Measurements from ENCODE around the gene TULP4.
A peak's percentile ranks its signal among the peaks of the same experiment; 100 is the strongest.
"Not testable (repeated sequence)": the region's sequence is repeated elsewhere in the genome, so short reads cannot be mapped to it uniquely, and the experiment has no call there.

Gene TULP4

DNA sequence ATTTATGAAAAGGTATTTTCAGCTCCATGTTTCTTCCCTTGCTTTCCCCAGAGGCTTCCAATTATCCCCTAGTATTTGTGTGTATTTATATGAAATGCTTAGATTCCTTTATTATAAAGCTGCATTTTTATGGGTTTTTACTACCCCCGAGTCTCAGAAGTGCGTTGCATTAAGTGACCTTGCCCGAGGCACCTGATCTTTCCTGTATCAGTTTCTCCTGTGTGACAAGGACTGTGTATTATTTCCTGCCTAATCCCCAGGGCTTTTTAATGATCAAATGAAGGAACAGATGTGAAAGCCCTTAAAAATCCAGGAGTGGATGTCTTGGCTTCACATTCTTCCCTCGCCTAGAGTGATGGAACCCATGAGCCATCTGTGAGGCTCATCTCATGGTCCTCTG lies 118.8 kb downstream of the TULP4 start:
- DNase-seq: no peak

DNA sequence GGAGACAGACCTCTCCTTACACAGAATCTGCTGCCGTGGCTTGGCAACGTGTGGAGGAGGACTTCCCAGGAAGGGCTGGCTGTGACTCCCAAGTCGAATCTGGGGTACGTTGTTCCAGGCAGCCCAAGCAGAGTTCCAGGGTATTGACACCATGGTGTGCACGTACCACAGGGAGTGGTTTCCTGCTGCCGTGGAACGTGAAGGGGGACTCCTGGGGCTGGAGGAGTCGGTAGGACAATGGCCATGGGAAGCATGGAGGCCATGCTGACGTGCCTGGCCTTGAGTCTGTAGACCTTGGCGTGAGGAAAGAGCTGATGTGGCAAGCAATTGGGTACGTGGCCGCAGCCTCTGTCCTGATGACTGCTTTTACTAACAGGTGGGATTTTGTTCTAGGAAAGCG lies 119.3 kb downstream of the TULP4 start:
- DNase-seq: no peak

DNA sequence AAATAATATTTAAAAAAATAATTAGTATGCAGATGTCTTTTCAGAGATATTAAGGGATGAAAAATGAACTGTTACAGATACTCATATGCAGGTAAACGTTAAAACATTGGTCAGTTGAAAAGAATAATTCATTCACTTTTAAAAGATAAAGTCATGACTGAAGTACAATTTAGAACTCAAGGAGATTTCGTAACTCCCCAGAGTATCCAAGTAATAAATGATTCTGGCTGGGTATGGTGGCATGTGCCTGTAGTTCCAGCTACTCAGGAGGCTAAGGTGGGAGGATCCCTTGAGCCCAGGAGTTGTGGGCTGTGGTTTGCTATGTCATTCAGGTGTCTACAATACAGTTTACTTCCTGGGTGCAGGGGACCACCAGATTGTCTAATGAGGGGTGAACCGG lies 125.3 kb downstream of the TULP4 start:
- no peak for DNase-seq

DNA sequence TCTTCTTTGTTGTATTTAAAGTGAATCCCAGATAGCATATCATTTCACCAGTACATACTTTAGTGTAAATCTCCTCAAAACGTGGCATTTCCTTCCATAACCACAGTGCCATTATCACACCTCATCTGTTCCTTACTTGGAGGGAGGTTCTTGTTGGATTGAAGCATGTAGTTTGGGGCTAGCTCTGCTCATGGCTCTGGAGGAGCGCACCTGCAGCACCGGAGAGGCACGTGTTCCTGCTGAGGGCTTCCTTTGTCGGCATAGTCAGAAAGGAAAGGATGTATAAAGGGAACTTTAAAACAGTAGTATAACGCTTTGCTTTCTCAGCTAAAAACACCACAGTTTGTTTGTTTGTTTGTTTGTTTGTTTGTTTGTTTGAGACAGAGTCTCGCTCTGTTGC lies 126.0 kb downstream of the TULP4 start:
- no peak for DNase-seq

DNA sequence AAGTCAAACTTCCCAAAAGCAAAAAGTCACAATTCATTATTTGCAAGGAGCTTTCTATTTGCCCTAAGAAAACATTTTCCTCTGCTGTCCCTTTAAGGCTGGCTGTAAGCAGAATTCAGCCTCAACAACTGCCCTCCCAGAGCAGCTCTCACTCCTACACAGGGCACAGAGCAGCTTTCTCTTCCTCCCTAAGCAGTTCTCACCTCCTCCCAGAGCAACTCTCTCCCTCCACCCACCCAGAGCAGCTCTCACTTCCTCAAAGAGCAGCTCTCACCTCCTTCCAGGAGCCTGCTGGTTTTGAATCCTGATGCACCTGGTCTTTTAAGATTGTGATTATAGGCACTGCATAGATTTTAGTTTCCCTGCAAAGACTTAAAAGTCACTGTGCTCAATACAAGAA lies 127.0 kb downstream of the TULP4 start:
- no peak for DNase-seq

DNA sequence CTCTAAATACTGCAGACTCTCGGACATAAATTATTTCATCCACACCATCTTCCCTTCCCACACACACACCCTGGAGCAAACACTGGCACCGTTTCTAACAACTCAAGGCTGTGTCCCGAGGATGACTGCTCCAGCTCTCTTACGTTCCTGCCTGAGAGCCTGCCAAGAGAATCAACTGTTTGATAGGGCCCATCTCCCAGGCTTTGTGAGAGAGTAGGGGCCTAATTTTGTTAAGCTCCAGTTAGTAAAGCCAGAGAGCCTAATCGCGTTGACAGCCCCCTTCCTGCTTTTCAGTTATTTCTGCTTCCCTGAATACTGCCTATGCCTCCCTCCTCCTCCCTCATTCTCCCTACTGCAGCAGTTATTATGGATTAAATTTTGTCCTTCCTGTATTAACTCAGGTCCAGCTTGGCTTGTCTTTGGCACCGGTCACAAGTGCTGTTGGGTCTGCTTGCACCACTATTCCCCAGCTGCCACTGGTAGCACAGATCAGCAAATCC lies 129.5 kb downstream of the TULP4 start:
- DNase-seq: no peak

DNA sequence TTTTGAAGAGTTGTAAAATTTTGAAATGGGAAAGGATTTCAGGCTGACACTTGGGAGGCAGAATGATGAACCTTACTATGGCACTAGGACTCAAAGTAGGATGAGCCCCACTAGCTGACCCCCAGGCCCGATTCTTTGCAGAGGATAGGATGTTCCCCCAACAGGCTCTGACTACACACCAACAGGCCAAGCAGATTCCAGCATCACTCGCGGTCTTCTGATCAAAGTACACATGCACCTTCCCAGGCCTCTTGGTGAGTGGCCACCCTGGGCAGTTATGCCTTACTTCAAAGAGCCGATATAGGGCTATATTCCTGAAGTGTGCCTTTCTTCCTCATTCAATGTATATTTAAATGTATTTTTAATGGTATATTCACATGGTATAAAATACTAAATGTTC lies 130.0 kb downstream of the TULP4 start:
- no peak for DNase-seq

DNA sequence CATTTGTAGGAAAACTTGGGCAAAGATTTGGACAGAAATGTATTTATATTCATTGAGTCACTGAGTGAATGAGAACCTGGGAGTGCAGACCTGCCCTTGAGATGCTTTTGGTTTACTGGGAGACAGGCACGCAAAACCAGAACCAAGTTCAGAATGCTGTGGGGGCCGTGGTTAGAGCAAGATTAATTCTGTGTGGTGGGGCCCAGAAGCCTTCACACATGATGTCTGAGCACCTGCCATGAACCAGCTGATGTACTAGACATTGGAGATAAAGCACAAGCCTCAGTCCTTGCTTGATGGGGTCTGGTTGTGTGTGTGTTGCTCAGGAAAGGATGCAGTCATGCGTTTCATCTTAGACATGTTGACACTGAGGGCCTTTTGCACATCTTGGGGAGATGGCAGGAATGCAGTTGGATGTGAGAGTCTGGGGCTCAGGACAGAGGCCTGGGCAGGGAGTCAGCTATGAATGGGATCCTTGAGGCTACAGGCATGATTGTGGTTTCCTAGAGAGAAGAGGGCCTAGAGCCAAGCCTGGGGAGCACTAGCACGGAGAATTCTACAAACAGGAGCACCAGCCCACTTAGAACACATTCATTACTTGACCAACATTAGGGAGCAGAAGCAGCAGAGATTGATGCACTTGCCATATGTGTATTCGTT lies 133.3 kb downstream of the TULP4 start:
- no peak for DNase-seq

DNA sequence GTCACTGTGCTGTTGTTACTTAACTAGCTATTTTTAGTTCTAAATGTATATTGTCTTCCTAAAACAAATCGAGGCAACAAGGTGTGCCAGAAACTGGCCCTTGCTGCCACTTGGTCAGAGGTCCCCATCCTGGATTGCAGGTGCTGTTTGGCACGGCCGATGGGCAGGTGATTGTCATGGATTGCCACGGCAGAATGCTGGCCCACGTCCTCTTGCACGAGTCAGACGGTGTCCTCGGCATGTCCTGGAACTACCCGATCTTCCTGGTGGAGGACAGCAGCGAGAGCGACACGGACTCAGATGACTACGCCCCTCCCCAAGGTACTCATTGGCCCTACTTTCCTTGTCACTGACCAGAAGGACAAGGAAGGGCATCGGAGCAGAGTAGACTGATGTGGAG lies 136.6 kb downstream of the TULP4 start:
- no peak for DNase-seq

DNA sequence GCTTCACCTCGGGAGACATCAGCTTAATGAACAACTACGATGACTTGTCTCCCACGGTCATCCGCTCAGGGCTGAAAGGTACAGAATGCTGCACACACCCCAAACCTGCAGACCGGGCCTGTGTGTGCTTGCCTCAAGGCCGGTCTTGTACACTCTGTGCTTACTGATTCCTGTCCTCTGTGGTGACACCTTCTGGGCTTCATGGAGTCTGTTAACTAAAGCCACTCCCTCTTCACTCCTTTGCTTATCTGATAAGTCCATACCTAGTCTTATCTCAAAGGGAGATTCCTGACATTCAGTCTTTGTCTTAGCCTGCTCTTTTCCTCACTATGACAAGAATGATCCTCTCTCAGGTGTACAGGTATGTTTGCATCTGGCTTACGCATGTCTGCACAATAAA lies 139.9 kb downstream of the TULP4 start:
- no peak for DNase-seq

DNA sequence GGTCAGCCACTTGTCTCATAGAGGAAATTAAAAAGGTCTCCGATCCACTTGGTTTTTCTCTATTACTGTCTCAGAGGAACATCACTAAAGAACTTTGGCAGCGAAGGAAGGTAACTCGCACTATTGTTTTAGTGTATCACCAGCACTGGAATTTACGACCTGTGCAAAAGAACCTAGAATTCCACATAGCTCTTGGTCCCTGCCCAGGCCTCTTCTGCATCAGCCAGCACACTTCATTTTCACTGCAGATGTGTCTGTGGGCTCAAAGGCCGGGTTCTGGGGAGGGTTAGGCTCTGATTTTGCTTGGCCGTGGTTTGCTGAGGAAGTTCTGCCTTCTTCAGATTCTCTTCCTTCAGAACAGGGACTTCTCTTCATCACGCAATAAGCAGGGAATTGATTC lies 144.9 kb downstream of the TULP4 start:
- DNase-seq: no peak

DNA sequence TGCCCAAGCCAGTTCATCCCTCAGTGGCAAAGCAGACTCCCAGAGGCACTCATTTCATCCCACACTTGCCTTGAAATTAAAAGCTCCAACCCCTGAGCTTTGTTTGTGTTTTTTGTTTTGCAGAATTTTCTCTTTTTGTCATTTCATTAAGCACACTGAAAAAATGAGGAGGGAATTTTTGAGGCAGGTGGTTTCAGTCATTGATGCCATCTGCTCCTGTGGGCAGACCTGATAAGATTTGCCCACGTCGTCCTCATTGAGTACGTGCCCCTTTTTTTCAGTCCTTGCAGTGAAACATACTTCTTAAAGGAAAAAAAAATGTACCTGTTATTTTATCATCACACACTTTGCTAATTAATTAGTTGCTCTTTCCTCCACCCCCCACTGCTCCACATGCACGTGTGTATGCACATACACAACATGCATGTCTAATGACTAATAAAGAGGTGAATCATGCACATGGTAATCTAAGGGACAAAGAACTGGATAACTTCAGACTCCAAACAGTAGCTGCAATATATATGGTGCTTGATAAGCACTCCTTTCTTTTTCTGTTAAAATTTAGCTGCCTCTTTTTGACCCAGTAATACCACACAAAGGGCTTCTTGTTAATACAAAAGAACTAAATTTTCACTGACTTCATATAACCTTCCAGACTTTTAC lies 145.5 kb downstream of the TULP4 start:
- no peak for DNase-seq

DNA sequence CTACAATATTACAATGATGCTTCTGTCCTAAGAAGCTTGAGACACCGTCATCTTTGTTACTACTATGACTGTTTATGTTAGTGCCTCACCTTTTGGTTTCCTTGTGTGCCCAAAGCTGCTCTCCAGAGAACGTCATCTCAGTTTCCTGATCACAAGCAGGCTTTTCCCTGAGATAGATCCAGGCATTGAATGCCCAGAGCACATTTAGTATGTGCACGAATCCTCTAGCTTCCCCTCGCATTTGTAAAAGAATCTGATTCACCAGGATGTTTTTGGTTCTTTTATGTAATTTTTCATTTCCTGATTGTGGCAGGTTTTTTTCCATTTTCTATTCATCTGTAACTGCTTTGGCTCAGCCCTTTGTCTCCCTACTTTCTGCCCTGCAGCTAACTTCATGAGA lies 147.5 kb downstream of the TULP4 start:
- no peak for DNase-seq

DNA sequence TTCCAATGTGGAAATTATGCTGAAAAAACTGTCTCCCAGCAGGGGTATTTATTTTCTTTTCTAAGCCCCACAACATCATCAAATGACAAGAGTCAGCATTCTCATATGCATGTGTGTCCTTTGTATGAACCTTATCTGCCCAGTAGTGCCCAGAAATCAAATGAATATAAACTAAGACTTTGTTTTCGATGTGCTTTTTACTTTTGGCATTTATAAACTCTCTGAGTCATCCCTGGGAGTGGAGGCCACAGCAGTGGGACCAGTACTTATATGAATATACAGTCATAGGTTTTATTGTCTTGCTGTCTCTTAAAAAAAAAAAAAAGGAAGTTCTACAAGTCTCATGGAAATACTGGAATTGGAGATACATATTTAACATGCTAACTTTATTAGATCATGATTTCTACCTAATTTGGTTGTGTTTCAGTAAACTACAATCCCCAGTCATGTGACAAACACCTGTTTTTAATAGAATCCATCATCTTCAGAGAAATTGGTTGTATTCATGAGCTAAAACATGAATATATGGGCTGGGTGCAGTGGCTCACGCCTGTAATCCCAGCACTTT lies 148.4 kb downstream of the TULP4 start:
- DNase-seq: peak; percentile 8

DNA sequence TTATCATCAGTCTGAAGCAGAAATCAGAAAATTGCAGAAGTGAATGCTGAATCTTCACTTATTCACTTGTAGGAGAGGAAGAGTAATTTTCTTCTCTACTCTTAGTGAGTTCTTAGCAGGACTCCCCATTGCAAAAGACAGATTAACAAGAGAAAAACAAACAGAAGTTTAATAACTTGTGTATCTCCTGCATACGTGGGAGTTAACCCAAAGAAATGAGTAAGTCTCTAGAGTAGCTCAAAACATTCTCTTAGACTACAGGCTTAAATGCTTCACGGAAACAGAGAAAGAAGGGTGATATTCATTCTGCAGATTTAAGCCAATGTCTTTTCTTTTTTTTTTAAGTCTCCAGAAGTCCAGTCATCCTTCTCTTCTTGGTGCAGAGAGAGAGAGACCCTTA lies 149.7 kb downstream of the TULP4 start:
- DNase-seq: no peak

DNA sequence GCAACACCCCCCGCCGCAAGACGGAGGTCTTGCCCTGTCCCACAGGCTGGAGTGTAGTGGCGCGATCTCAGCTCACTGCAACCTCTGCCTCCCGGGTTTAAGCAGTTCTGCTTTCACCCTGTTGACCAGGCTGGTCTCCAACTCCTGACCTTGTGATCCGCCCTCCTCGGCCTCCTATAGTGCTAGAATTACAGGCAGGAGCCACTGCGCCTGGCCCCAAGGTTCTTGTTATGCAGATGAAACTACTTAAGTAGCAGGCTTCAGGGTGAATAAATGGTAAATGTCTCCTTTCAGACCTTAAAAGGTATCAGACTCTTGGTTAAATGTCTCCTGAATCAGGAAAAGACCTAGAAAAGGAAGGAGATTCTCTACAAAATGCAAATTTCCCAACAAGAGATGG lies 152.2 kb downstream of the TULP4 start:
- no peak for DNase-seq

DNA sequence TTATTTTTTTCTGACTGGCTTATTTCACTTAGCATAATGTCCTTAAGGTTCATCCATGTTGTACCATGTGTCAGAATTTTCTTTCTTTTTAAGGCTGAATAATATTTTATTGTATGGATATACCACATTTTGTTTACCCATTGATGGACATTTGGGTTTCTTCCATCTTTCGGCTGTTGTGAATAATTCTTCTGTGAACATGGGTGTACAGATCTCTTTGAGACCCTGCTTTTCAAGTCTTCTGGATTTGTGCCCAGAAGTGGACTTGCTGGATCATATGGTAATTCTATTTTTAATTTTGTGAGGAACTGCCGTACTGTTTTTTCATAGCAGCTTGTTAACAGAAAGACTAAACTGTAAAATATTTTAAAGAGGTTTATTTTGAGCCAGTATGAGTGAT lies 153.0 kb downstream of the TULP4 start:
- DNase-seq: no peak

DNA sequence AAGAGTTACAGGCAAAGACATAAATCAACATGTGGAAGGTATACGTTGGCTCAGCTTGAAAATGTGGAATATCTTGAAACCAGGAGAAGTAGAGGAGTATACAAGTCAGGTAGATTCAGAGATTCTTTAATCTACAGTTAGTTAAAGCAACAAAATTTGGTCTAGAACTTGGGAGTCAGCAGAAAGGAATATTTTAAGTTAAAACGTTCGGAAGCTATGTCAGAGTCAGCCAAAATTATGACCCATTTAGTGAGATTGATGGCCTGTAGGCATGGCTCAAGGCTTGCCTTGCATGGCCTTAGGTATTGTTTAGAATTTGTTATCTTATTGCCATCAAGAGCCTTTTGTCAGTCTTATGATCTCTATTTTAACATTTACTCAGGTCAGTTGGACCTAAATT lies 153.5 kb downstream of the TULP4 start:
- DNase-seq: no peak

DNA sequence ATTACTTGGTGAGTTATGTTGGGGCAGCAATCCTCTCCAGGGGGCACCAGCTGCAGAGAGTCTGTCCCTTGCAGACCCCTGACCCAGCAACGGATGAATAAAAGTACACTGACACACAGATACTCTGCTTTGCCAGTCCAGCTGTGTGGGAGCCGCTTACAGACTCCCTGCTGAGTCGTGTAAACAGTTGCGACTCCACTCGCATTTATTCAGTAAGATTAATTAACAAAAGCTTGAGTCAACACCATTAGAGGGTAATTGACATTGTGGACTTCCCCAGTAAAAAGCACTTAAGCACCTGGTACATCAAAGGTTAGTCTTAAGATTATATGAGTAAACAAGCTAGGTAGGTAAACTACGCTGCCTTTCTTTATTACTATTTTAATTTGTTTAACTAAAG lies 155.7 kb downstream of the TULP4 start:
- DNase-seq: no peak

DNA sequence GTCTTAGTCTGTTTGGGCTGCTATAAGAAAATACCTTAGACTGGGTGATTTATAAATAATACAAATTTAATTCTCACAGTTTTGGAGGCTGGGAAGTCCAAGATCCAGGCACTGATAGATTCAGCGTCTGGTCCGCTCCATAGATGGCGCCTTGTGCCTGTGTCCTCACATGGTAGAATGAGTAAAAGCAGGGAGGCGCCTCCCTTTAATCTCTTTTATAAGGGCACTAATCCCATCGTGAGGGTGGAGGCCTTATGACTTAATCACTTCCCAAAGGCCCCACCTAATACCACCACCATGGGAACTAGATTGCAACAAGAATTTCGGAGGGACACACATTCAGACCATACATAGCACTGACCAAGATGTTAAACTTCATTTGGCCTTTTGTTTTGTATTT lies 156.4 kb downstream of the TULP4 start:
- DNase-seq: no peak

DNA sequence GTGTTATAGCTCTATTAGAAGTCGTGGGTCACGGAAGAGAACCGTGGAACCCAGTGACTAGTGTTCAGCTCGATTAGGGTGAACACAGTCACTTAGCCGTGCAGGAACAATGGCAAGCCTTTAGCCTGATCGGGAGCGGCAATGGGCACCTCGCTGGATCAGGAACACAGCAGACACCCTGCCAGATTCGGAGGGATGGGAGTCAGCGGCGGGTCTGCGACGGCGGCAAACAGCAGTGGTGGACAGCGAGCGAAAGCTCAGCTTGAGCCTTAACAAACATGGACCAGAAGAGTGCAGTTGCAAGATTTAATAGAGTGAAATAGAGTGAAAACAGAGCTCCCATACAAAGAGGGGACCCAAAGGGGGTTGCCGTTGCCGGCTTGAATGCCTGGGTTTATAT lies 157.8 kb downstream of the TULP4 start:
- not testable (repeated sequence) for DNase-seq

DNA sequence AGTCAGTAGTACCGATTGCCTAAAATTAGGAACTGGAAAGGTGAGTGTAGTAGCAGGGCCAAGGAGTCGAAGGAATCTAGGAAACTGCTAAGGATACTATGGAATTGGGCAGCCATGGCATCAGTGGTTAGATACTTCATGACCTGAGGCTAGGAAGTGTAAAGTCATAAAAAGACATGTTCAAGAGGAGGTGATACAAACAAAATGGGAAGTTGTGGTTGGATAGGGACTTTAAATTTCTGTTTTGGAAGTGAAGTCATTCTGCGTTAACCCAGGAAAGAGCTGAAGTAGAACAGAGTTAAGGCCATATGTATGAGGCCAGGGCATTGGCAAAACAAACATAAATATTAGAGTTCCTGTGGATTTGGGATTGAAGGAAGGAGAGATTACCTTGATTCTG lies 159.1 kb downstream of the TULP4 start:
- no peak for DNase-seq

DNA sequence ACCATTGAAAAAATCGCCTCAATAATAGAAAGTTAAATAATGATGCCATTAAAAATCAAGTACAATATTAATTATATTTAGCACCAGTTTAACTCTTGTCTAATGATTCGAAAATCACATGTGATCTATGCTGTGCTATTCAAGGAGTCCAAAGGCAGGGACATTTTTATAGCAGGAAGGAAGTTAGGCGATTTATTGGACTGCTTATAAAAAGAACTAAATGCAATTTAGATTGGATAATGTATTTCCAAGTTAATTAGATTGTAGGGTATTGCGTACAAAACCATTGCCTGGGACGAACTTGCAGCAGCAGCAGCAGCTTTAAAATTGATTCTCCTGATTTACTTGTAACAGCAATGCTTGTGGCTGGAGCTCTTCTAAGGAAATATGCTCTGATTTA lies 160.2 kb downstream of the TULP4 start:
- DNase-seq: no peak

DNA sequence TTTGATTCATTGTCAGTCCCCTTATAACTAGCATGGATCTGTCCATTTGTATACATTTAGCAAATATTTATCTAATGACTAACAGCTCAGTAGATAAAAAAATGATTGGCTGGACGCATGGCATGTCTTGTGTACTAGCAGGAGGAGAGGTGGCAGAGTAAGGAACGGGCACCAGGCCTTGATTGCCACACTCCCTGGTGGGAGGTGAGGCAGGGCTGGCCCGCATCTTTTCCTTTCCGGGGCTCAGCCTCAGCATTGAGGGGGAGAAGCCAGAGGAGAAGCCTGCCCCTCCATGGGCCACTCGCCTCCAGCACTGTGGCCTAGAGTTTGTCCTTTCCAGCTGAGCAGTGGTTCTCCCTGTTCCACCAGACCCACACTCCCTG lies 162.7 kb downstream of the TULP4 start:
- DNase-seq: no peak
